Measurements from ENCODE around the gene PDS5B.

DNA sequence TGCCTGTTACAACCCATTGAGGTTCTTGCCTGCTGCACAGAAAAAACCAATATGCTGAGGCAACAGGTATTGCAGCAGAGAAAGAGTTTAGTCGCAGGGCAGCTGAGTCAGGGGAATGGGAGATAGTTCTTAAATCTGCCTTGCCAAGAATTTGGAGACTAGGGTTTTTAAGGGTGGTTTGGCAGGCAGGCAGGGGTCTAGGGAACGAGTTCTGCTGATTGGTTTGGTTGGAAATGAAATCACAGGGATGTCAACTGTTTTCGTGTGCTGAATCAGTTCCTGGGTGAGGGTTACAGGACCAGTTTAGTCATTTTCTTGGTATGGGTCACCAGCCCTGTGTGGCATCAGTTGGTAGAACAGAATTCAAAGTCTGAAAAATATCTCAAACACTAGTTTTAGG lies 36.6 kb downstream of the PDS5B start:
- TF ChIP-seq, protein P1, sequence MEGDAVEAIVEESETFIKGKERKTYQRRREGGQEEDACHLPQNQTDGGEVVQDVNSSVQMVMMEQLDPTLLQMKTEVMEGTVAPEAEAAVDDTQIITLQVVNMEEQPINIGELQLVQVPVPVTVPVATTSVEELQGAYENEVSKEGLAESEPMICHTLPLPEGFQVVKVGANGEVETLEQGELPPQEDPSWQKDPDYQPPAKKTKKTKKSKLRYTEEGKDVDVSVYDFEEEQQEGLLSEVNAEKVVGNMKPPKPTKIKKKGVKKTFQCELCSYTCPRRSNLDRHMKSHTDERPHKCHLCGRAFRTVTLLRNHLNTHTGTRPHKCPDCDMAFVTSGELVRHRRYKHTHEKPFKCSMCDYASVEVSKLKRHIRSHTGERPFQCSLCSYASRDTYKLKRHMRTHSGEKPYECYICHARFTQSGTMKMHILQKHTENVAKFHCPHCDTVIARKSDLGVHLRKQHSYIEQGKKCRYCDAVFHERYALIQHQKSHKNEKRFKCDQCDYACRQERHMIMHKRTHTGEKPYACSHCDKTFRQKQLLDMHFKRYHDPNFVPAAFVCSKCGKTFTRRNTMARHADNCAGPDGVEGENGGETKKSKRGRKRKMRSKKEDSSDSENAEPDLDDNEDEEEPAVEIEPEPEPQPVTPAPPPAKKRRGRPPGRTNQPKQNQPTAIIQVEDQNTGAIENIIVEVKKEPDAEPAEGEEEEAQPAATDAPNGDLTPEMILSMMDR (conservative IDR thresholded peaks at IDR 0.05): no peak
- no peak for TF ChIP-seq ZFX (IDR thresholded peaks at IDR 0.05)
